Kidney (tissue), 14 donors: ENCODE measurements around the gene TGFBR3. TPM values are rescaled to one million over a fixed set of nuclear protein-coding genes. Genes with fewer than 3 reads are reported as not detected.

ENCODE experiments used
- DNase-seq, 5 donors: peaks; one replicate each; pipeline ENCODE4 v3.0.0-alpha.2; 2013 to 2020
- FAIRE-seq: peaks from 2 replicates; lab custom pipeline; 2012; peaks lifted over from hg19 to GRCh38; lab: Jason Lieb, UNC
- H3K27ac ChIP-seq, 2 donors: one replicate each; pipeline ENCODE4 v1.7.0; 2013; ENCODE audit warnings: low read depth in 2 of 2, low read length in 2 of 2, inconsistent platforms in 1 of 2
- H3K27me3 ChIP-seq: one replicate; pipeline ENCODE4 v1.7.1; 2013; ENCODE audit warnings: low read length, inconsistent platforms; ENCODE audit not compliant: control insufficient read depth, insufficient read depth
- H3K36me3 ChIP-seq, 3 donors: one replicate each; pipeline versions ENCODE4 v1.7.0 to v1.7.1; 2013; ENCODE audit warnings: low read length in 3 of 3, control low read depth in 1 of 3, inconsistent platforms in 1 of 3; ENCODE audit not compliant: insufficient read depth in 3 of 3, control insufficient read depth in 2 of 3
- H3K4me1 ChIP-seq, 3 donors: one replicate each; pipeline versions ENCODE4 v1.7.0 to v1.7.1; 2013; ENCODE audit warnings: low read length in 3 of 3, inconsistent platforms in 1 of 3, low read depth in 1 of 3; ENCODE audit not compliant: control insufficient read depth in 2 of 3, insufficient read depth in 2 of 3
- H3K4me3 ChIP-seq, 3 donors: one replicate each; pipeline versions ENCODE4 v1.7.0 to v1.8.1; 2013; ENCODE audit warnings: low read length in 3 of 3, control low read depth in 1 of 3, inconsistent platforms in 1 of 3
- H3K9ac ChIP-seq, 3 donors: one replicate each; pipeline versions ENCODE4 v1.7.0 to v1.7.1; 2013; ENCODE audit warnings: low read length in 3 of 3, control low read depth in 1 of 3, inconsistent platforms in 1 of 3
- H3K9me3 ChIP-seq, 3 donors: one replicate each; pipeline versions ENCODE4 v1.7.0 to v1.7.1; 2013; ENCODE audit warnings: low read length in 3 of 3, control low read depth in 1 of 3, inconsistent platforms in 1 of 3; ENCODE audit not compliant: control insufficient read depth in 2 of 3, insufficient read depth in 1 of 3
- CTCF ChIP-seq: IDR thresholded peaks from 3 replicates; pipeline ENCODE4 v1.5.1; 2012; ENCODE audit warnings: mild to moderate bottlenecking, moderate library complexity, borderline replicate concordance; ENCODE audit not compliant: insufficient read depth; ENCODE audit errors: extremely low read depth
- intact Hi-C: fragments of 100-400 bp; cut with DNase I; formaldehyde crosslinking; loops from one replicate; pipeline ENCODE4 v1.11.1; 2022
- polyA plus RNA-seq: library from polyadenylated mRNA; stranded (reverse); fragments of 350-450 nt; fragmentation: Illumina TruSeq; extraction: RNeasy Lipid Tissue Mini Kit (QIAGEN cat#74804); gene quantifications from one replicate; pipeline ENCODE4 v1.2.3, GENCODE V29; 2014; ENCODE audit warnings: low read depth, low replicate concordance; ENCODE audit not compliant: insufficient read depth
- total RNA-seq: library from RNA; stranded (reverse); fragmentation: NEBNext Ultra II Directional; extraction: Animal tissue kit (Norgen Biotek cat#: 25700); gene quantifications from one replicate; pipeline ENCODE4 v1.2.1, GENCODE V29; 2021
- donor health status: control.
- donor health status: control.
- donor health status: control.
- donor health status: control.
- donor health status: control.
- donor health status: DM: yes; HTN: yes; CAD: no.
- donor health status: Normal renal cell carcinoma (clear cell type).

TGFBR3 gene
- total and polyA plus RNA-seq, 2 donors from 2014 or later: 15.8 to 57.9 TPM

- Histone ChIP-seq H3K4me3 (no peak overlapping the region), H3K9ac (no peak overlapping the region), H3K27me3 (no peaks in the 10 kb centered on the region), H3K27ac (no peak overlapping the region), H3K9me3 (no peaks in the 10 kb centered on the region), H3K36me3 (peaks cover 0 to 11% (median 3%) of the 10 kb centered on the region in 3 donors), H3K4me1 (peaks cover 0 to 10% (median 3%) of the 10 kb centered on the region in 3 donors)
- intact Hi-C loops: no loop called here
- no peak for FAIRE-seq
- no peak for TF ChIP-seq CTCF
- no peak for DNase-seq
These were observed 132.1 kb downstream of the TGFBR3 start for GRCh38 chr1:91753878-91754277.

DNA sequence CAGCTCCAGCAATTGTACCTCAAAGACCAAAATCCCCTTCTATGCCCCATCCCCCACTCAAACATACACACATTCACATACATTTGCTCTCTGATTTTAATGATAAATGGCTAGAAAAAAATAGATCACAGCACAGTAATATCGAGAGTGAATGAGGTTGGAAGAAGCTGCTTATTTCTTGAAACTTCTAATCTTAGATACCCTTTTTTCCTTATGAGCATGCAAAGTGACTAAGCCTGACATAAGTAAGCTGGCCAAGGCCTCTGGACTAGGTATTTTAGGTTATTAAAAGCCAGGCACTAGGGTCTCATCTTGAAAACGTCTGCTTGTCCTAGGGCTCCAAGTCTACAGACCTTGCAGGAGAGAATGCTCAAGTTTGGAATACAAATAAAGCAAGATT is 133.6 kb downstream of the TGFBR3 start:
- H3K9ac ChIP-seq: no peak overlapping the region
- no peak for DNase-seq
- no peak for FAIRE-seq

GRCh38 chr1:91751275-91751674 is 134.7 kb downstream of the TGFBR3 start:
- H3K9me3 ChIP-seq: no peaks in the 10 kb centered on the region
- intact Hi-C loops: no loop called here
- no peak overlapping the region for H3K27ac ChIP-seq
- H3K9ac ChIP-seq: no peak overlapping the region
- H3K4me3 ChIP-seq: no peak overlapping the region
- TF ChIP-seq CTCF: no peak
- peaks cover 0 to 10% (median 3%) of the 10 kb centered on the region in 3 donors for H3K4me1 ChIP-seq
- DNase-seq: peak in 1 of 5 donors; percentile 45
- H3K27me3 ChIP-seq: no peaks in the 10 kb centered on the region
- H3K36me3 ChIP-seq: peaks cover 0 to 7% (median 3%) of the 10 kb centered on the region in 3 donors
- FAIRE-seq: no peak

More for the DNA sequence above, 133.6 kb downstream of the TGFBR3 start:
- no peak for TF ChIP-seq CTCF
- Histone ChIP-seq H3K9me3 (no peaks in the 10 kb centered on the region), H3K27ac (no peak overlapping the region), H3K4me1 (peaks cover 0 to 10% (median 3%) of the 10 kb centered on the region in 3 donors), H3K36me3 (peaks cover 0 to 7% (median 3%) of the 10 kb centered on the region in 3 donors), H3K27me3 (no peaks in the 10 kb centered on the region), H3K4me3 (no peak overlapping the region)
- intact Hi-C loops: no loop called here
